ENCODE results near the gene ANGEL2.

ANGEL2 gene

DNA sequence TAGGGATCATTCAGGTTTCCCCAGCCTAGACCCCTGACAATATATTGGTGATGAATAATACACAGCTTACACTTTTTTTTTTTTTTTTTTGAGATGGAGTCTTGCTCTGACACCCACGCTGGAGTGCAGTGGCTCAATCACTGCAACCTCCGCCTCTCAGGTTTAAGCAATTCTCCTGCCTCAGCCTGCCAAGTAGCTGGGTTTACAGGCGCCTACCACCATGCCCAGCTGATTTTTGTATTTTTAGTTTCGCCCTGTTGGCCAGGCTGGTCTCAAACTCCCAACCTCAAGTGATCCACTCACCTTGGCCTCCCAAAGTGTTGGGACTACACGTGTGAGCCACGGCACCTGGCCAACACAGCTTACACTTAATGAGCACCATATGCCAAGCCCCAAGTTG is 58.1 kb downstream of the ANGEL2 start:
- ATAC-seq: no peak
- no peak for TF ChIP-seq RARB (CRISPR knock-in tag; IDR thresholded peaks at IDR 0.05)
- no peak for TF ChIP-seq GLIS3 (CRISPR knock-in tag; IDR thresholded peaks at IDR 0.05)
- no peak for TF ChIP-seq ZNF565 (CRISPR knock-in tag; conservative IDR thresholded peaks at IDR 0.05; ENCODE audit: low read depth)
- TF ChIP-seq, protein P1, sequence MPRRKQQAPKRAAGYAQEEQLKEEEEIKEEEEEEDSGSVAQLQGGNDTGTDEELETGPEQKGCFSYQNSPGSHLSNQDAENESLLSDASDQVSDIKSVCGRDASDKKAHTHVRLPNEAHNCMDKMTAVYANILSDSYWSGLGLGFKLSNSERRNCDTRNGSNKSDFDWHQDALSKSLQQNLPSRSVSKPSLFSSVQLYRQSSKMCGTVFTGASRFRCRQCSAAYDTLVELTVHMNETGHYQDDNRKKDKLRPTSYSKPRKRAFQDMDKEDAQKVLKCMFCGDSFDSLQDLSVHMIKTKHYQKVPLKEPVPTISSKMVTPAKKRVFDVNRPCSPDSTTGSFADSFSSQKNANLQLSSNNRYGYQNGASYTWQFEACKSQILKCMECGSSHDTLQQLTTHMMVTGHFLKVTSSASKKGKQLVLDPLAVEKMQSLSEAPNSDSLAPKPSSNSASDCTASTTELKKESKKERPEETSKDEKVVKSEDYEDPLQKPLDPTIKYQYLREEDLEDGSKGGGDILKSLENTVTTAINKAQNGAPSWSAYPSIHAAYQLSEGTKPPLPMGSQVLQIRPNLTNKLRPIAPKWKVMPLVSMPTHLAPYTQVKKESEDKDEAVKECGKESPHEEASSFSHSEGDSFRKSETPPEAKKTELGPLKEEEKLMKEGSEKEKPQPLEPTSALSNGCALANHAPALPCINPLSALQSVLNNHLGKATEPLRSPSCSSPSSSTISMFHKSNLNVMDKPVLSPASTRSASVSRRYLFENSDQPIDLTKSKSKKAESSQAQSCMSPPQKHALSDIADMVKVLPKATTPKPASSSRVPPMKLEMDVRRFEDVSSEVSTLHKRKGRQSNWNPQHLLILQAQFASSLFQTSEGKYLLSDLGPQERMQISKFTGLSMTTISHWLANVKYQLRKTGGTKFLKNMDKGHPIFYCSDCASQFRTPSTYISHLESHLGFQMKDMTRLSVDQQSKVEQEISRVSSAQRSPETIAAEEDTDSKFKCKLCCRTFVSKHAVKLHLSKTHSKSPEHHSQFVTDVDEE (CRISPR knock-in tag; IDR thresholded peaks at IDR 0.05): no peak
- no peak for TF ChIP-seq ZFP30 (CRISPR knock-in tag; IDR thresholded peaks at IDR 0.05)
- no peak for TF ChIP-seq PPARA (CRISPR knock-in tag; IDR thresholded peaks at IDR 0.05; ENCODE audit: borderline replicate concordance)
- TF ChIP-seq ESRRG (CRISPR knock-in tag; IDR thresholded peaks at IDR 0.05): no peak
- no peak for TF ChIP-seq ZNF8 (CRISPR knock-in tag; IDR thresholded peaks at IDR 0.05)
- no peak for TF ChIP-seq SNAI2 (CRISPR knock-in tag; IDR thresholded peaks at IDR 0.05)
- TF ChIP-seq, protein P2, sequence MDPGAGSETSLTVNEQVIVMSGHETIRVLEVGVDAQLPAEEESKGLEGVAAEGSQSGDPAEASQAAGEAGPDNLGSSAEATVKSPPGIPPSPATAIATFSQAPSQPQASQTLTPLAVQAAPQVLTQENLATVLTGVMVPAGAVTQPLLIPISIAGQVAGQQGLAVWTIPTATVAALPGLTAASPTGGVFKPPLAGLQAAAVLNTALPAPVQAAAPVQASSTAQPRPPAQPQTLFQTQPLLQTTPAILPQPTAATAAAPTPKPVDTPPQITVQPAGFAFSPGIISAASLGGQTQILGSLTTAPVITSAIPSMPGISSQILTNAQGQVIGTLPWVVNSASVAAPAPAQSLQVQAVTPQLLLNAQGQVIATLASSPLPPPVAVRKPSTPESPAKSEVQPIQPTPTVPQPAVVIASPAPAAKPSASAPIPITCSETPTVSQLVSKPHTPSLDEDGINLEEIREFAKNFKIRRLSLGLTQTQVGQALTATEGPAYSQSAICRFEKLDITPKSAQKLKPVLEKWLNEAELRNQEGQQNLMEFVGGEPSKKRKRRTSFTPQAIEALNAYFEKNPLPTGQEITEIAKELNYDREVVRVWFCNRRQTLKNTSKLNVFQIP (CRISPR knock-in tag; IDR thresholded peaks at IDR 0.05; ENCODE audit: borderline replicate concordance, low read depth): no peak
- TF ChIP-seq CSDC2 (CRISPR knock-in tag; IDR thresholded peaks at IDR 0.05): no peak
- TF ChIP-seq ISL1 (CRISPR knock-in tag; IDR thresholded peaks at IDR 0.05): no peak
- TF ChIP-seq, protein P3, sequence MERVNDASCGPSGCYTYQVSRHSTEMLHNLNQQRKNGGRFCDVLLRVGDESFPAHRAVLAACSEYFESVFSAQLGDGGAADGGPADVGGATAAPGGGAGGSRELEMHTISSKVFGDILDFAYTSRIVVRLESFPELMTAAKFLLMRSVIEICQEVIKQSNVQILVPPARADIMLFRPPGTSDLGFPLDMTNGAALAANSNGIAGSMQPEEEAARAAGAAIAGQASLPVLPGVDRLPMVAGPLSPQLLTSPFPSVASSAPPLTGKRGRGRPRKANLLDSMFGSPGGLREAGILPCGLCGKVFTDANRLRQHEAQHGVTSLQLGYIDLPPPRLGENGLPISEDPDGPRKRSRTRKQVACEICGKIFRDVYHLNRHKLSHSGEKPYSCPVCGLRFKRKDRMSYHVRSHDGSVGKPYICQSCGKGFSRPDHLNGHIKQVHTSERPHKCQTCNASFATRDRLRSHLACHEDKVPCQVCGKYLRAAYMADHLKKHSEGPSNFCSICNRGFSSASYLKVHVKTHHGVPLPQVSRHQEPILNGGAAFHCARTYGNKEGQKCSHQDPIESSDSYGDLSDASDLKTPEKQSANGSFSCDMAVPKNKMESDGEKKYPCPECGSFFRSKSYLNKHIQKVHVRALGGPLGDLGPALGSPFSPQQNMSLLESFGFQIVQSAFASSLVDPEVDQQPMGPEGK (CRISPR knock-in tag; IDR thresholded peaks at IDR 0.05; ENCODE audit: borderline replicate concordance): no peak
- TF ChIP-seq, protein P4, sequence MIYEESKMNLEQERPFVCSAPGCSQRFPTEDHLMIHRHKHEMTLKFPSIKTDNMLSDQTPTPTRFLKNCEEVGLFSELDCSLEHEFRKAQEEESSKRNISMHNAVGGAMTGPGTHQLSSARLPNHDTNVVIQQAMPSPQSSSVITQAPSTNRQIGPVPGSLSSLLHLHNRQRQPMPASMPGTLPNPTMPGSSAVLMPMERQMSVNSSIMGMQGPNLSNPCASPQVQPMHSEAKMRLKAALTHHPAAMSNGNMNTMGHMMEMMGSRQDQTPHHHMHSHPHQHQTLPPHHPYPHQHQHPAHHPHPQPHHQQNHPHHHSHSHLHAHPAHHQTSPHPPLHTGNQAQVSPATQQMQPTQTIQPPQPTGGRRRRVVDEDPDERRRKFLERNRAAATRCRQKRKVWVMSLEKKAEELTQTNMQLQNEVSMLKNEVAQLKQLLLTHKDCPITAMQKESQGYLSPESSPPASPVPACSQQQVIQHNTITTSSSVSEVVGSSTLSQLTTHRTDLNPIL (CRISPR knock-in tag; IDR thresholded peaks at IDR 0.05; ENCODE audit: low read depth): no peak
- no peak for TF ChIP-seq ZNF70 (CRISPR knock-in tag; IDR thresholded peaks at IDR 0.05)
- TF ChIP-seq ZC3H10 (CRISPR knock-in tag; IDR thresholded peaks at IDR 0.05): no peak
- no peak for TF ChIP-seq BACH2 (CRISPR knock-in tag; IDR thresholded peaks at IDR 0.05; ENCODE audit: borderline replicate concordance)

DNA sequence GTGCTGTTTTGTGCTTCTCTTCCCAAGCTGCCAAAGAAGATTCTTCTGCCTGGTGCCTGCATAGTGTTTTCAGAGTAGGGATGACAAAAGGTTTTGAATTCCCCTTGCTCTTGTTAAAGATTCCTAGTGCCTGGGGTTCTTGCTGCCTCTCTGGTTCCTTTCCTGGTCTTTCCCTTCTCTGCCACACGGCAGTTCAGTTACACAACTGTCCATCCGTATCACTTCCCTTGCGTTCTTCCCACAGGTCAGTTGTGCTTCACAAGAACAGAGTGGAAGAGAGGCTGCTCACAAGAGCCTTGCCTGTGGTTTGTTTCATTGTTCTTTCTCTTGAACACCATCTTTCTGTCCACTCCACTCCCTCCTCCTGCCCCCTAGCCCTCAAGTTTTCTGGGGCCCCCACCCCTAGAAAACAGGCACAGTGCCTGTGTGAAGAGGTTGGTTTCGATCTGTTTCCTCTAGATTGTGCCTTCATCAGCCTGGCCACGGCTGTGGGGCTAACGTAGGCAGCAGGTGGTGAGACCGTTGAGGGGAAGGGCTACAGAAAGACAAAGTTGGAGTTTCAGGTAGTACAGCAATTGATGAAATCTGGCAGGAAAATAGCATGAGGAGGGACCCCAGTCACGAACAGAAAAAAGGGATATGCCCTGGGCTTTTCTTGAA is 59.6 kb downstream of the ANGEL2 start:
- no peak for ATAC-seq
- TF ChIP-seq ZFP3 (CRISPR knock-in tag; IDR thresholded peaks at IDR 0.05) (no peak), ISL1 (CRISPR knock-in tag; IDR thresholded peaks at IDR 0.05) (no peak), ZNF70 (CRISPR knock-in tag; IDR thresholded peaks at IDR 0.05) (no peak), RARB (CRISPR knock-in tag; IDR thresholded peaks at IDR 0.05) (no peak), ZNF8 (CRISPR knock-in tag; IDR thresholded peaks at IDR 0.05) (no peak), CSDC2 (CRISPR knock-in tag; IDR thresholded peaks at IDR 0.05) (no peak), OSR1 (CRISPR knock-in tag; IDR thresholded peaks at IDR 0.05) (no peak), TOX (CRISPR knock-in tag; IDR thresholded peaks at IDR 0.05; ENCODE audit: borderline replicate concordance) (no peak), ZC3H10 (CRISPR knock-in tag; IDR thresholded peaks at IDR 0.05) (no peak), SNAI2 (CRISPR knock-in tag; IDR thresholded peaks at IDR 0.05) (no peak), ESRRG (CRISPR knock-in tag; IDR thresholded peaks at IDR 0.05) (no peak), ZFP30 (CRISPR knock-in tag; IDR thresholded peaks at IDR 0.05) (no peak), PPARA (CRISPR knock-in tag; IDR thresholded peaks at IDR 0.05; ENCODE audit: borderline replicate concordance) (no peak), ZNF565 (CRISPR knock-in tag; conservative IDR thresholded peaks at IDR 0.05; ENCODE audit: low read depth) (no peak)
- TF ChIP-seq, protein P4 (CRISPR knock-in tag; IDR thresholded peaks at IDR 0.05; ENCODE audit: low read depth): no peak
- TF ChIP-seq, protein P3 (CRISPR knock-in tag; IDR thresholded peaks at IDR 0.05; ENCODE audit: borderline replicate concordance): no peak
- TF ChIP-seq, protein P2 (CRISPR knock-in tag; IDR thresholded peaks at IDR 0.05; ENCODE audit: borderline replicate concordance, low read depth): no peak
- TF ChIP-seq, protein P5, sequence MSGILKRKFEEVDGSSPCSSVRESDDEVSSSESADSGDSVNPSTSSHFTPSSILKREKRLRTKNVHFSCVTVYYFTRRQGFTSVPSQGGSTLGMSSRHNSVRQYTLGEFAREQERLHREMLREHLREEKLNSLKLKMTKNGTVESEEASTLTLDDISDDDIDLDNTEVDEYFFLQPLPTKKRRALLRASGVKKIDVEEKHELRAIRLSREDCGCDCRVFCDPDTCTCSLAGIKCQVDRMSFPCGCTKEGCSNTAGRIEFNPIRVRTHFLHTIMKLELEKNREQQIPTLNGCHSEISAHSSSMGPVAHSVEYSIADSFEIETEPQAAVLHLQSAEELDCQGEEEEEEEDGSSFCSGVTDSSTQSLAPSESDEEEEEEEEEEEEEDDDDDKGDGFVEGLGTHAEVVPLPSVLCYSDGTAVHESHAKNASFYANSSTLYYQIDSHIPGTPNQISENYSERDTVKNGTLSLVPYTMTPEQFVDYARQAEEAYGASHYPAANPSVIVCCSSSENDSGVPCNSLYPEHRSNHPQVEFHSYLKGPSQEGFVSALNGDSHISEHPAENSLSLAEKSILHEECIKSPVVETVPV (CRISPR knock-in tag; IDR thresholded peaks at IDR 0.05): no peak
